ENCODE data around the gene ABRACL. TPM values are rescaled to one million over a fixed set of nuclear protein-coding genes. Genes with fewer than 3 reads are reported as not detected.
"Not testable (repeated sequence)": the region's sequence is repeated elsewhere in the genome, so short reads cannot be mapped to it uniquely, and the experiment has no call there.

ABRACL gene
- total RNA-seq, 1 donor from 2014 or later, result 39.2 TPM

DNA sequence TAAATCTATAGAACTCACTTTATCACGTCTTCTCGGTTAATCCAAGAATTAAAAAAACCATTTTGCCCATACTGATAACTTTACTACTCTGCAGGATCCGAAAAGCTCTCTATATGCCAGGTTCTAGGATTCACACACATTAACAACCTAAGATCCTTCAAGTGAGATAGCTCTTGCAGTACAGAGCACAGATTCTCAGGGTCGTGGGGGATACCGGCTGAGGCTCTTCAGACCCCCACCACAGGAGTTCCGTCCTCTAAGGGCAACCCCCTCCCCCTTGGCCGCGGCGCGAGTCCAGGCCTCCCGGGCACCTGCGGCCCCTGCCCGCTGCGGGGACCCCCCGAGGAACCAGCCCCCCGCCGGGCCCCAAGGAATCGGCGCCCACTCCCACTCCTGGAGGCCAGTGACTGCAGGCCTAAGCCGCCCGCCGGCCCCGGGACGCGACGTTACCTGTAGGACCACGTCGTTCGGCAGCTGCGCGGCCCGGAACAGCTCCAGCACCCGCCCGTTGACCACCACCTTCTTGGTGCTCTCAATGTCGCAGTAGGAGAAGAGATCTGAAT is 41.4 kb upstream of the ABRACL start:
- no peak for DNase-seq (ENCODE audit: low read depth)
- Histone ChIP-seq H3K27me3 (ENCODE audit: control insufficient read depth, insufficient read depth, low read length) (no peaks in the 10 kb centered on the region), H3K4me3 (ENCODE audit: low read depth, low read length) (peak overlapping the region; percentile 82), H3K36me3 (ENCODE audit: control insufficient read depth, insufficient read depth, low read length) (no peaks in the 10 kb centered on the region)
- FAIRE-seq, result no peak
- TF ChIP-seq, protein P1, sequence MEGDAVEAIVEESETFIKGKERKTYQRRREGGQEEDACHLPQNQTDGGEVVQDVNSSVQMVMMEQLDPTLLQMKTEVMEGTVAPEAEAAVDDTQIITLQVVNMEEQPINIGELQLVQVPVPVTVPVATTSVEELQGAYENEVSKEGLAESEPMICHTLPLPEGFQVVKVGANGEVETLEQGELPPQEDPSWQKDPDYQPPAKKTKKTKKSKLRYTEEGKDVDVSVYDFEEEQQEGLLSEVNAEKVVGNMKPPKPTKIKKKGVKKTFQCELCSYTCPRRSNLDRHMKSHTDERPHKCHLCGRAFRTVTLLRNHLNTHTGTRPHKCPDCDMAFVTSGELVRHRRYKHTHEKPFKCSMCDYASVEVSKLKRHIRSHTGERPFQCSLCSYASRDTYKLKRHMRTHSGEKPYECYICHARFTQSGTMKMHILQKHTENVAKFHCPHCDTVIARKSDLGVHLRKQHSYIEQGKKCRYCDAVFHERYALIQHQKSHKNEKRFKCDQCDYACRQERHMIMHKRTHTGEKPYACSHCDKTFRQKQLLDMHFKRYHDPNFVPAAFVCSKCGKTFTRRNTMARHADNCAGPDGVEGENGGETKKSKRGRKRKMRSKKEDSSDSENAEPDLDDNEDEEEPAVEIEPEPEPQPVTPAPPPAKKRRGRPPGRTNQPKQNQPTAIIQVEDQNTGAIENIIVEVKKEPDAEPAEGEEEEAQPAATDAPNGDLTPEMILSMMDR (IDR thresholded peaks at IDR 0.05; ENCODE audit: insufficient read depth, low read length, severe bottlenecking), result no peak

DNA sequence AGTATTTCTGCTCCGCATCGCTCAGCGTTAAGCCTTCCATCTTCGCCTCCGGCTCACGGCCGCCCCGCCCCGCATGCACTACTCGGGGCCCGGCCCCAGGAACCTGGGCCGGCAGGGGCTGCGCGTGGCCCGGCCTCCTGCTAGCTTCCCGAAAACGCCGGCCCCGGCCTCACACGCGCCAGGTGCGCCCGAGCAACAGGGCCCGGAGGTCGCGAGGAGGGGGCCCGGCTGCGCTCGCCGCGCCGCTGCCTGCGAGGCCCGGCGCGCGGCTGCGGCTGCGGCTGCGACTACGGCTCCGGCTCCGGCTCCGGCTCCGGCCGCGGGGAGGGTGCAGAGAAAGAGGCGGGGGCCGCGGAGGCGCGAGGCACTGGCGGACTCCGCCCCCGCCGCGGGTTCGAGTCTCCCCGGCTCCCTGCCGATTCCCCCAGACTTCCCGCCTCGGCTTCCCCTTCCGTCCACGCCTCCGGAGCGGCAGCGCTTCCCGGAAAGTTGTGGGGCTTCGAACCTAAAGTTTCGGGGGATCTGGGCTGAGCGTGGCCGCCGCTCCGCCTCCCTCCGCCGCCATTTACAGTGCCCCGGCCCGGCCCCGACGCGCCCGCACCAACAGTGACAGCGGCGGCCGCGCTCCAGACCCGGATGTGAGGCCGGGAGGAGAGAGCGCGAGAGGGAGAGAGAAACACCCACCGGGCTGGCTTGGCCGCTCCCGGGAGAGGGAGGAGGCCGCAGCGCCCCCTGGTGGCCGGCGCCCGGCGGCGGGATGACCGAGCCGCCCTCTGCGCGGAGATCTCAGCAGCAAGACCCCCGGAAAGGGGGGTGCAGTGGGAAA is 40.7 kb upstream of the ABRACL start, which contains the start of gene REPS1:
TSS of gene REPS1 (minus strand) at position 611 of the 826 bp plus-strand sequence. CDS start at position 40, 571 bp downstream.
- Histone ChIP-seq H3K36me3 (ENCODE audit: control insufficient read depth, insufficient read depth, low read length) (no peaks in the 10 kb centered on the region), H3K4me3 (ENCODE audit: low read depth, low read length) (peak within 1 kb of the TSS; percentile 82), H3K27me3 (ENCODE audit: control insufficient read depth, insufficient read depth, low read length) (no peaks in the 10 kb centered on the region)
- FAIRE-seq (no peak), DNase-seq (ENCODE audit: low read depth) (peak; percentile 64)
- TF ChIP-seq, protein P1 (IDR thresholded peaks at IDR 0.05; ENCODE audit: insufficient read depth, low read length, severe bottlenecking), result peak; percentile 95

DNA sequence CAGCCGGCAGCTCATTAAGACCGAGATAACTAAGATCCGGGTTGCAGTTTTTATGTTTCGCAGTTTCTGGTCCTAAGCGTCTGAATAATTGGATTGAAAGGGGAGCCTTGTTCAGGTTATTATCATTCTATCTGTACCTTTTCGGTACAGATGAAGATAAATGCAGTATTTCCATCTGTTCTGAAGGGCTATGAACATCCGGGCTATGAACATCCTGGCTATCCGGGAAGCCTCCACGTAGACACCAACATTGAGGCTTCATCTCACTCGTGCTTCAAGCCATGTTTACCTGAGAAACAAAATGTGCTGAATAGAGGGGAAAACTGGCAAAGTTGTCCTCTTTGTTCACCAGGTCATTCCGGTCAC is 40.1 kb upstream of the ABRACL start:
- Histone ChIP-seq H3K36me3 (ENCODE audit: control insufficient read depth, insufficient read depth, low read length) (no peaks in the 10 kb centered on the region), H3K27me3 (ENCODE audit: control insufficient read depth, insufficient read depth, low read length) (no peaks in the 10 kb centered on the region), H3K4me3 (ENCODE audit: low read depth, low read length) (peak overlapping the region; percentile 82)
- no peak for DNase-seq (ENCODE audit: low read depth)
- FAIRE-seq, result no peak
- TF ChIP-seq, protein P1 (IDR thresholded peaks at IDR 0.05; ENCODE audit: insufficient read depth, low read length, severe bottlenecking), result no peak

DNA sequence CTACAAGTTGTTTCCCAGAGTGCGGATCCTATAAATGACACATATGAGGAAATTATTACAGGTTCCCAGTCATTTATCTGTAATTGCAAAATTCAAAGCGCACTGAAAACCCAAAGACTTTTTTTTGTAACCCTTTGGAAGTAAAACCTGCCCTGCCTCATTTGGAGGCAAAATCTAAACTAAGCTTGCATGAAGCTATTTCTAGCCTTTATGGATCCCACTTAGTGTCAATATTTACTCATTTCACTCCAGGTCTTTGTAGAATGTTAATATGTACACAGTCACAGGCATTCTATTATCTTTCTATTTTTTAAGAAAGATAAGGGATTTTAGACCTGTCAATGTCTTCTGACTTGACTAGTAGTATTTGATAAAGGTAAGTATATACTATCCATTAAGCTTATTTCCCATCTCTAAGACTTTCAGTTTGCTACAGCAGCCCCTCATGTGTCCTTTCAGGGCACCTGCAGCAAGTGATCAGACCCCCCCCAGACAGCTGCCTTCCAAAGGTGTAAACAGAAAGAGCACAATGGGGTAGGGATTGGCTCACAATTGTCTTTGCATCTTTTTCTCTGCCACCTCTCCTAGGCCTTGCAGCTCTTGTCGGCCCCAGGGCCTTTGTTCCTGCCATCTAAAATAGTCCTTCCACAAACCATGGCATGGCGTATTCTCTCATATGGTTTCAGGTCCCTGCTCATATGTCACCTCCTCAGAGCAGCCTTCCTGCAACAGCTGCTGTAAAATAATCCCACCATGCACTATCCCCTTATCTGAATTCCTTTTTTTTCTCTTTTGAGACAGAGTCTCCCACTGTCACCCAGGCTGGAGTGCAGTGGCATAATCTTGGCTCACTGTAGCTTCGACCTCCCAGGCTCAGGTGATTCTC is 39.2 kb upstream of the ABRACL start:
- FAIRE-seq, result no peak
- DNase-seq (ENCODE audit: low read depth), result no peak
- no peaks in the 10 kb centered on the region for H3K36me3 ChIP-seq (ENCODE audit: control insufficient read depth, insufficient read depth, low read length)
- H3K4me3 ChIP-seq (ENCODE audit: low read depth, low read length), result no peak overlapping the region
- H3K27me3 ChIP-seq (ENCODE audit: control insufficient read depth, insufficient read depth, low read length), result no peaks in the 10 kb centered on the region
- TF ChIP-seq, protein P1 (IDR thresholded peaks at IDR 0.05; ENCODE audit: insufficient read depth, low read length, severe bottlenecking), result no peak

DNA sequence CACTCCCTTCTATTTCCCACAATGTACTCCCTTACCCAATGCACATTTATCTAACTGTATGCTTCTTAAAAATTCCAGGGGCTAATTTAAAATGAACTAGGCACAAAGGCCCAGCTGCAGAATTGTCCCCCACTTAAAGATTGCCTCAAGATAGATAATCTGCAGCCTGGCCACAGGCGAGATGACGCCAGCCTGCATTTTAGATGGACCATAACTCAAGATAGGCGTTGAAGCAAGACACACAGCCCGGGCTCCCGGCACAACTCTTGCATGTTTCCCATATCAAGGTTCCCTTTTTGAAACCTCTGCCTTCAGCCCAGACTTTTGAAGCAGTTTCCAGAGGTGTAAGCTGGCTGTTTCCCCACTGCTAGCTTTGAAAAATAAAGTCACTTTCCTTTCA is 37.3 kb upstream of the ABRACL start:
- Histone ChIP-seq H3K27me3 (ENCODE audit: control insufficient read depth, insufficient read depth, low read length) (no peaks in the 10 kb centered on the region), H3K4me3 (ENCODE audit: low read depth, low read length) (no peak overlapping the region), H3K36me3 (ENCODE audit: control insufficient read depth, insufficient read depth, low read length) (no peaks in the 10 kb centered on the region)
- no peak for DNase-seq (ENCODE audit: low read depth)
- TF ChIP-seq, protein P1 (IDR thresholded peaks at IDR 0.05; ENCODE audit: insufficient read depth, low read length, severe bottlenecking), result no peak
- FAIRE-seq, result no peak

DNA sequence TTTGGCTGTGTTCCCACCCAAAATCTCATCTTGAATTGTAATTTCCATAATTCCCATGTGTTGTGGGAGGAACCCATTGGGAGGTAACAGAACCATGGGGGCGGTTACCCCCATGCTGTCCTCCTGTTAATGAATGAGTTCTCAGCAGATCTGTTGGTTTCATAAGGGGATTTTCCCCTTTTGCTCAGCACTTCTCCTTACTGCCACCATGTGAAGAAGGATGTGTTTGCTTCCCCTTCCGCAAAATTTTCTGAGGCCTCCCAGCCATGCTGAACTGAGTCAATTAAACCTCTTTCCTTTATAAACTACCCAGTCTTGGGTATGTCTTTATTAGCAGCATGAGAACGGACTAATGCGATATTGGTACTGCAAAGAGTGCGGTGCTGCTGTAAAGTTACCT is 35.6 kb upstream of the ABRACL start:
- not testable (repeated sequence) for FAIRE-seq; H3K27me3 ChIP-seq (ENCODE audit: control insufficient read depth, insufficient read depth, low read length); H3K36me3 ChIP-seq (ENCODE audit: control insufficient read depth, insufficient read depth, low read length); DNase-seq (ENCODE audit: low read depth); H3K4me3 ChIP-seq (ENCODE audit: low read depth, low read length)

DNA sequence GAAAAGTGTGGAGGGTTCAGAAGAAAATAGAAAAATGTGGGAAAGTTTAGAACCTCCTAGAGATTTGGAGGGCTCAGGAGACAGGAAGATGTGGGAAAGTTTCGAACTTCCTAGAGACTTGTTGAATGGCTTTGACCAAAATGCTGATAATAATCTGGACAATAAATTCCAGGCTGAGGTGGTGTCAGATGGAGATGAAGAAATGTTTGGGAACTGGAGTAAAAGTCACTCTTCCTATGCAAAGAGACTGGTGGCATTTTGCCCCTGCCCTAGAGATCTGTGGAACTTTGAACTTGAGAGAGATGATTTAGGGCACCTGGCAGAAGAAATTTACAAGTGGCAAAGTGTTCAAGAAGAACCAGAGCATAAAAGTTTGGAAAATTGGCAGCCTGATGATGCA is 35.1 kb upstream of the ABRACL start:
- not testable (repeated sequence) for H3K27me3 ChIP-seq (ENCODE audit: control insufficient read depth, insufficient read depth, low read length); FAIRE-seq; DNase-seq (ENCODE audit: low read depth); H3K4me3 ChIP-seq (ENCODE audit: low read depth, low read length); H3K36me3 ChIP-seq (ENCODE audit: control insufficient read depth, insufficient read depth, low read length)

Data from bronchial epithelial cell (primary cell).